ENCODE results near the gene GCNT4. TPM values are rescaled to one million over a fixed set of nuclear protein-coding genes. Genes with fewer than 3 reads are reported as not detected.

Gene GCNT4
- total and polyA plus RNA-seq, 2 of the 8 experiments (the other 6 are each of a cell fraction or from before 2014, with no cell fraction given) = 1.1 to 14.5 TPM

DNA sequence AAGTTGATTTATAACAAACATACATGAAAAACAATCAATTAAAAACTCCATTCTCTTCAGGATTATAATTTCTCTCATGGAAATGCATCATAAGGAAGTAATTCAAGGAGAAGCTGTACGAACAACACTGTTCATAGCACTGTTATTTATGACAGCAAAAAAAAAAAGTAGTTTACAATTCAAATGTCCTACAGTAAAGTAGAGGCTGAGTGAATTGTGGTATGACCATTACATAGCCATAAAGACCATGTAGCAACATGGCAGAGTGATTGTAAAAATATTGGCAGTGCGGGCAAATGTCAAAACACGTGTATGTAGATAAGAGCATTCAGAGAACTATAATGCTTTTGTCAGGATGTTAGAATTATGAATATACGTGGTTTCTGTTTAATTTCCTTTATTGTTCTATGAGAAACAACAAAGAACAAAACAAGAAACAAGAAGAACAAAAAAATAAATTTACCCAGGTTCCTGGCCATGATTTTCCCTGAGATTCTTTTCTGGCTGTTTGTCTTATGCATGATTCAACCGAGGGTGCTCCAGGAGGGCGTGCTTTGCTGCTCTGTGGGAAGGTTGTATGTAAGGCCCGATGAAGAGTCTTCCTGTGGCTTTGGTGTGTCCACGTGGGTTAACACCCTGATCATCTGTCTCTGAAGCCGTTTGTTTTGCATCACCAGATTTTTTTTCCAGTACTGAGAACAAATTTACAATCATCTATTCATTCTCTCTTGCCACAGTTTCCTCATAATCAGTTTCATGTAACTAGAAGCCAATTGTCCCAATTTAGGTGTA lies 28.8 kb downstream of the GCNT4 start:
- Histone ChIP-seq H2BK12ac (ENCODE audit: low read depth, low read length) (no peak overlapping the region), H2BK120ac (replicated peaks; ENCODE audit: low read depth, low read length) (no peak overlapping the region), H3K4me1 (replicated peaks in 1 of 4; ENCODE audit: control insufficient read depth in 3 of 4, insufficient read depth in 4 of 4, low read length in 3 of 4) (no peaks in the 10 kb centered on the region; a peak in 2 of 7 replicates), H3K18ac (ENCODE audit: extremely low read depth, low read length) (no peak overlapping the region), H3K27ac (ENCODE audit: low read depth, low read length) (no peak overlapping the region), H2AFZ (ENCODE audit: low read length) (no peak overlapping the region), H2BK20ac (ENCODE audit: low read length) (no peak overlapping the region), H3K4ac (replicated peaks; ENCODE audit: insufficient read length, low read depth, low read length) (no peak overlapping the region), H3K4me3 (ENCODE audit: extremely low read depth in 1 of 4, insufficient read depth in 2 of 4, low read depth in 3 of 4, low read length in 4 of 4) (no peak overlapping the region), H2BK15ac (ENCODE audit: low read length) (no peak overlapping the region), H4K5ac (ENCODE audit: insufficient read length, low read depth, low read length) (no peak overlapping the region), H2BK5ac (ENCODE audit: low read depth, low read length) (no peak overlapping the region), H3K36me3 (ENCODE audit: control insufficient read depth in 2 of 4, insufficient read depth in 4 of 4, low read length in 3 of 4) (no peaks in the 10 kb centered on the region), H3K79me1 (ENCODE audit: low read depth, low read length) (no peaks in the 10 kb centered on the region), H3K23ac (ENCODE audit: insufficient read length) (no peak overlapping the region), H3K9me3 (ENCODE audit: insufficient read depth in 2 of 2, low read depth in 1 of 2, low read length in 1 of 2) (no peaks in the 10 kb centered on the region), H3K23me2 (ENCODE audit: low read depth, low read length) (no peaks in the 10 kb centered on the region), H2AK5ac (ENCODE audit: low read depth, low read length) (no peak overlapping the region), H3K79me2 (ENCODE audit: control insufficient read depth in 1 of 2, insufficient read depth in 2 of 2, low read length in 2 of 2) (no peaks in the 10 kb centered on the region), H4K8ac (ENCODE audit: extremely low read depth, insufficient read depth, low read length) (no peak overlapping the region), H4K20me1 (replicated peaks in 1 of 2; ENCODE audit: control insufficient read depth in 1 of 2, insufficient read depth in 2 of 2, low read length in 2 of 2) (no peaks in the 10 kb centered on the region), H3K27me3 (replicated peaks in 1 of 4; ENCODE audit: control insufficient read depth in 3 of 4, extremely low read depth in 1 of 4, insufficient read depth in 3 of 4, low read length in 3 of 4) (no peaks in the 10 kb centered on the region), H4K91ac (replicated peaks; ENCODE audit: insufficient read length, low read length) (no peak overlapping the region), H3K9ac (replicated peaks in 1 of 4; ENCODE audit: extremely low read depth in 1 of 4, low read depth in 3 of 4, low read length in 3 of 4) (no peak overlapping the region), H3K56ac (replicated peaks; ENCODE audit: insufficient read length, low read depth, low read length) (no peak overlapping the region), H3K14ac (ENCODE audit: insufficient read length) (no peak overlapping the region), H3K4me2 (ENCODE audit: insufficient read depth in 1 of 2, low read depth in 2 of 2, low read length in 2 of 2) (no peak overlapping the region)
- FAIRE-seq = peak; percentile 36
- TF ChIP-seq RAD21 (IDR thresholded peaks at IDR 0.05 in 1 of 2, conservative IDR thresholded peaks at IDR 0.05 in 1 of 2; ENCODE audit: low read depth in 2 of 2, low read length in 2 of 2) (no peak), KDM5A (IDR thresholded peaks at IDR 0.05; ENCODE audit: low read length) (no peak), SRF (IDR thresholded peaks at IDR 0.05; ENCODE audit: low read depth, low read length) (no peak), CREB1 (IDR thresholded peaks at IDR 0.05) (no peak), SAP30 (IDR thresholded peaks at IDR 0.05; ENCODE audit: insufficient read depth, insufficient replicate concordance, low read length) (no peak), GTF2F1 (IDR thresholded peaks at IDR 0.05; ENCODE audit: borderline replicate concordance, low read depth, low read length) (no peak)
- TF ChIP-seq, protein P1, sequence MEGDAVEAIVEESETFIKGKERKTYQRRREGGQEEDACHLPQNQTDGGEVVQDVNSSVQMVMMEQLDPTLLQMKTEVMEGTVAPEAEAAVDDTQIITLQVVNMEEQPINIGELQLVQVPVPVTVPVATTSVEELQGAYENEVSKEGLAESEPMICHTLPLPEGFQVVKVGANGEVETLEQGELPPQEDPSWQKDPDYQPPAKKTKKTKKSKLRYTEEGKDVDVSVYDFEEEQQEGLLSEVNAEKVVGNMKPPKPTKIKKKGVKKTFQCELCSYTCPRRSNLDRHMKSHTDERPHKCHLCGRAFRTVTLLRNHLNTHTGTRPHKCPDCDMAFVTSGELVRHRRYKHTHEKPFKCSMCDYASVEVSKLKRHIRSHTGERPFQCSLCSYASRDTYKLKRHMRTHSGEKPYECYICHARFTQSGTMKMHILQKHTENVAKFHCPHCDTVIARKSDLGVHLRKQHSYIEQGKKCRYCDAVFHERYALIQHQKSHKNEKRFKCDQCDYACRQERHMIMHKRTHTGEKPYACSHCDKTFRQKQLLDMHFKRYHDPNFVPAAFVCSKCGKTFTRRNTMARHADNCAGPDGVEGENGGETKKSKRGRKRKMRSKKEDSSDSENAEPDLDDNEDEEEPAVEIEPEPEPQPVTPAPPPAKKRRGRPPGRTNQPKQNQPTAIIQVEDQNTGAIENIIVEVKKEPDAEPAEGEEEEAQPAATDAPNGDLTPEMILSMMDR (IDR thresholded peaks at IDR 0.05; ENCODE audit: control extremely low read depth in 1 of 3, insufficient read depth in 1 of 3, low read depth in 1 of 3, low read length in 3 of 3) = no peak
- 81% methylated on average over 9 of the region's 9 CpGs; no CpG with 5 or more reads in 1 of the 2 experiments for WGBS, 2 experiments (ENCODE audit: extremely low coverage in 1 of 2, insufficient coverage in 1 of 2, insufficient read length in 1 of 2, insufficient replicate concordance in 2 of 2, low coverage in 1 of 2, low lambda C conversion rate in 2 of 2, missing lambda C conversion rate in 1 of 2)
- DNase-seq (ENCODE audit: low read depth in 1 of 2, low spot score in 2 of 2) = no peak
- ChIA-PET POLR2A (ENCODE audit: partially characterized antibody) (no interaction called here), CTCF (ENCODE audit: partially characterized antibody) (interaction anchor here (0.8 to 0.9 kb wide), 2 partner anchors 27 to 313 kb away, joined by 3 to 4 read pairs; partner anchors contain the start of gene HMGCR)
